HG02885 (cell line): ENCODE measurements around the gene NDE1.

ENCODE experiments used
- ATAC-seq: cut with Tn5 transposase; IDR thresholded peaks from one replicate; pipeline ENCODE4 v1.9.1; 2021; ENCODE audit warnings: mild to moderate bottlenecking; ENCODE audit not compliant: unreplicated experiment, poor library complexity

NDE1 gene

GRCh38 chr16:15760129-15760528 is 110.1 kb downstream of the NDE1 start:
- ATAC-seq, result no peak

GRCh38 chr16:15764112-15764511 is 114.1 kb downstream of the NDE1 start:
- no peak for ATAC-seq

GRCh38 chr16:15765116-15765515 is 115.1 kb downstream of the NDE1 start:
- no peak for ATAC-seq

- peak; percentile 81 for ATAC-seq
Measured at GRCh38 chr16:15765880-15766279, 115.8 kb downstream of the NDE1 start.

- ATAC-seq, result no peak
Measured at GRCh38 chr16:15766918-15767317, 116.9 kb downstream of the NDE1 start.

GRCh38 chr16:15768201-15768600 is 118.2 kb downstream of the NDE1 start:
- ATAC-seq, result no peak

- no peak for ATAC-seq
Measured at GRCh38 chr16:15769239-15769638, 119.2 kb downstream of the NDE1 start.

GRCh38 chr16:15770107-15770506 is 120.1 kb downstream of the NDE1 start:
- no peak for ATAC-seq

- ATAC-seq, result no peak
Measured at GRCh38 chr16:15770512-15770911, 120.5 kb downstream of the NDE1 start.

- ATAC-seq, result no peak
Measured at GRCh38 chr16:15771694-15772093, 121.6 kb downstream of the NDE1 start.

- ATAC-seq, result no peak
Measured at GRCh38 chr16:15772579-15773293, 122.7 kb downstream of the NDE1 start.

GRCh38 chr16:15773968-15774367 is 123.9 kb downstream of the NDE1 start:
- no peak for ATAC-seq

GRCh38 chr16:15775209-15775608 is 125.2 kb downstream of the NDE1 start:
- ATAC-seq, result no peak

GRCh38 chr16:15775663-15776304 is 125.7 kb downstream of the NDE1 start:
- no peak for ATAC-seq
